Activated CD8-positive, alpha-beta memory T cell treated with anti-CD3 and anti-CD28 coated beads for 4 hours (primary cell): ENCODE results near the gene OR10A3.

Experiments used
- DNase-seq, 2 donors: peaks; one replicate each; pipeline ENCODE4 v3.0.0-alpha.2; 2020; ENCODE audit warnings: low read depth in 2 of 2

Gene OR10A3

GRCh38 chr11:7892059-7892699 is 49.3 kb downstream of the OR10A3 start:
- no peak for DNase-seq

- no peak for DNase-seq
Observed at GRCh38 chr11:7890417-7891172, 50.9 kb downstream of the OR10A3 start.

GRCh38 chr11:7889985-7890384 is 51.5 kb downstream of the OR10A3 start:
- DNase-seq = no peak
